Smooth muscle cell (in vitro differentiated cells): ENCODE results near the gene RAET1L. TPM values are rescaled to one million over a fixed set of nuclear protein-coding genes. Genes with fewer than 3 reads are reported as not detected.
"Not testable (repeated sequence)": the region's sequence is repeated elsewhere in the genome, so short reads cannot be mapped to it uniquely, and the experiment has no call there.

ENCODE experiments used
- DNase-seq: peaks from one replicate; lab custom pipeline; 2025; ENCODE audit not compliant: unreplicated experiment; lab: John Stamatoyannopoulos, UW
- H2AFZ ChIP-seq: fragments of 200-600 bp; sonication (generic); 2 replicates; pipeline ENCODE4 v1.6.0; 2016; ENCODE audit warnings: antibody characterized with exemption, low read depth, mild to moderate bottlenecking
- H3F3A ChIP-seq: fragments of 200-600 bp; sonication (generic); 2 replicates; pipeline ENCODE4 v1.6.0; 2017; ENCODE audit warnings: antibody characterized with exemption, low read depth
- H3K27ac ChIP-seq: fragments of 200-600 bp; sonication (generic); 2 replicates; pipeline ENCODE4 v1.5.1; 2016; ENCODE audit warnings: low read depth, mild to moderate bottlenecking
- H3K27me3 ChIP-seq: fragments of 200-600 bp; sonication (generic); 2 replicates; pipeline ENCODE4 v1.6.1; 2016; ENCODE audit warnings: low read depth, mild to moderate bottlenecking
- H3K36me3 ChIP-seq: fragments of 200-600 bp; sonication (generic); 2 replicates; pipeline ENCODE4 v1.5.1; 2016; ENCODE audit warnings: low read depth
- H3K4me1 ChIP-seq: fragments of 200-600 bp; sonication (generic); 2 replicates; pipeline ENCODE4 v1.5.1; 2016; ENCODE audit warnings: low read depth
- H3K4me2 ChIP-seq: fragments of 200-600 bp; sonication (generic); 2 replicates; pipeline ENCODE4 v1.6.0; 2016; ENCODE audit warnings: mild to moderate bottlenecking
- H3K4me3 ChIP-seq: fragments of 200-600 bp; sonication (generic); 2 replicates; pipeline ENCODE4 v1.5.1; 2016; ENCODE audit warnings: mild to moderate bottlenecking
- H3K79me2 ChIP-seq: fragments of 200-600 bp; sonication (generic); 2 replicates; pipeline ENCODE4 v1.6.0; 2016; ENCODE audit warnings: low read depth, mild to moderate bottlenecking
- H3K9ac ChIP-seq: fragments of 200-600 bp; sonication (generic); 2 replicates; pipeline ENCODE4 v1.6.0; 2016; ENCODE audit warnings: low read depth
- H3K9me3 ChIP-seq: fragments of 200-600 bp; sonication (generic); replicated peaks from 2 replicates; pipeline ENCODE4 v1.5.1; 2016; ENCODE audit warnings: low read depth
- H4K20me1 ChIP-seq: fragments of 200-600 bp; sonication (generic); 2 replicates; pipeline ENCODE4 v1.6.0; 2016; ENCODE audit warnings: low read depth
- WGBS: methylation state at CpG from one replicate; pipeline ENCODE4 v1.1.7; 2016; ENCODE audit warnings: low lambda C conversion rate; 5-methylcytosine and 5-hydroxymethylcytosine counted together
- polyA plus RNA-seq: library from polyadenylated mRNA; unstranded; fragments of >200 nt; fragmentation: Nextera tagmentation; extraction: Ambion mirVana; gene quantifications from 2 replicates; pipeline ENCODE4 v1.2.1, GENCODE V29; 2016
- total RNA-seq: library from RNA; depleted of rRNA; stranded (reverse); fragments of >200 nt; gene quantifications from 2 replicates; pipeline ENCODE4 v1.2.3, GENCODE V29; 2014
- TF ChIP-seq, protein P1 (sequence below): fragments of 200-600 bp; sonication (generic); IDR thresholded peaks from 2 replicates; pipeline ENCODE4 v1.5.1; 2017; ENCODE audit warnings: borderline replicate concordance, mild to moderate bottlenecking, antibody characterized with exemption; ENCODE audit not compliant: insufficient read depth, poor library complexity, severe bottlenecking

The RAET1L gene
- total and polyA plus RNA-seq, 2 experiments from 2014 or later: 0.23 to 3.6 TPM

DNA sequence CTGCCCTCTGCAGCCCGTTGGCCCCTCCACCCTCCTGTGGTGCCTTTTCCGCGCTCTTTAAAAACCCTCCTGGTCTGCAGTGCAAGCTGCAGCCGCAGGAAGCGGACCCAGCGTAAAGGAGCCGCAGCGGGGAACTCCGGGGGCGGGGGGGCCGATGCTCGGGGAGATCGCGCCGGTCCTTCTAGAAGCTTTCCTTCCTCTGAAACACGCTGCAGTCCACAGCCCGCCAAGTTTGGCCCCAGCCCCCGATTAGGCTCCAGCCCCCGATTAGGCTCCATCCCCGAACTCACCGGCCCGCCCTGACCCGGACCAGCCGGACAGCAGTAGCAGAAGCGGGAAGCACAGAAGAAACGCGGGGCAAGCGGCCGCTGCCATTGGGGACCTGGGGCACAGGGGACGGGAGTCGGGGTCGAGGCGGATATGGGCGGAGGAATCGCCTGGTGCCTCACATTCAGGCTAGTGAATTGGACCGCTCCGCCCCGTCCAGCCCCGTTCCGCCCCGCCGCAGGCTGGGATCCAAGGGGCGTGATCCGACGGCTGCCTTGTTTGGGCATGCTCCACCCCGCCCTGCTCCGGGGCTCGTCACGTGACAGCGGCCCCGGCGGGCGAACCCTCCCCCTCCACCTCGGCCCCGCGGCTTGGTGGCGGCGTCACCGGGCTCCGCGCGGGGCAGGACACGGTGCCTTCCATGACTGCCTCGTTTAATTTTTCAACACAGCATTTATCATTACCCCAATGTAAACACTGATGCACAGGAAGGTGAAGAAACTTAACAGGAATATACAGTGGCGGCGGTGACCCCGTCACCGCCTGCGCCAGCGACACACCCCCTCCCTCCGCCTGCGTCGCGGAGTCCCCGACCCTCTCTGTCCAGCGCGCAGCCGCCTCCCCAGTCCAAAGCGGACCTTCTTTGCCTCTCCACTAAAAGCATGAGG, 20.3 kb downstream of the RAET1L start:
- WGBS: under 1% methylated on average over 59 of the region's 79 CpGs
- no peaks in the 10 kb centered on the region for H3K36me3 ChIP-seq
- no peaks in the 10 kb centered on the region for H3F3A ChIP-seq
- peaks cover 34% of the 10 kb centered on the region for H3K27me3 ChIP-seq
- H3K27ac ChIP-seq: no peak overlapping the region
- DNase-seq: peak; percentile 77
- no peaks in the 10 kb centered on the region for H3K79me2 ChIP-seq
- H3K4me1 ChIP-seq: no peaks in the 10 kb centered on the region
- H3K9me3 ChIP-seq: no peaks in the 10 kb centered on the region
- TF ChIP-seq, protein P1, sequence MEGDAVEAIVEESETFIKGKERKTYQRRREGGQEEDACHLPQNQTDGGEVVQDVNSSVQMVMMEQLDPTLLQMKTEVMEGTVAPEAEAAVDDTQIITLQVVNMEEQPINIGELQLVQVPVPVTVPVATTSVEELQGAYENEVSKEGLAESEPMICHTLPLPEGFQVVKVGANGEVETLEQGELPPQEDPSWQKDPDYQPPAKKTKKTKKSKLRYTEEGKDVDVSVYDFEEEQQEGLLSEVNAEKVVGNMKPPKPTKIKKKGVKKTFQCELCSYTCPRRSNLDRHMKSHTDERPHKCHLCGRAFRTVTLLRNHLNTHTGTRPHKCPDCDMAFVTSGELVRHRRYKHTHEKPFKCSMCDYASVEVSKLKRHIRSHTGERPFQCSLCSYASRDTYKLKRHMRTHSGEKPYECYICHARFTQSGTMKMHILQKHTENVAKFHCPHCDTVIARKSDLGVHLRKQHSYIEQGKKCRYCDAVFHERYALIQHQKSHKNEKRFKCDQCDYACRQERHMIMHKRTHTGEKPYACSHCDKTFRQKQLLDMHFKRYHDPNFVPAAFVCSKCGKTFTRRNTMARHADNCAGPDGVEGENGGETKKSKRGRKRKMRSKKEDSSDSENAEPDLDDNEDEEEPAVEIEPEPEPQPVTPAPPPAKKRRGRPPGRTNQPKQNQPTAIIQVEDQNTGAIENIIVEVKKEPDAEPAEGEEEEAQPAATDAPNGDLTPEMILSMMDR: no peak
- H3K9ac ChIP-seq: no peak overlapping the region
- peak overlapping the region; percentile 89 for H3K4me2 ChIP-seq
- H4K20me1 ChIP-seq: no peaks in the 10 kb centered on the region
- peak overlapping the region; percentile 62 for H3K4me3 ChIP-seq
- peak overlapping the region; percentile 80 for H2AFZ ChIP-seq

DNA sequence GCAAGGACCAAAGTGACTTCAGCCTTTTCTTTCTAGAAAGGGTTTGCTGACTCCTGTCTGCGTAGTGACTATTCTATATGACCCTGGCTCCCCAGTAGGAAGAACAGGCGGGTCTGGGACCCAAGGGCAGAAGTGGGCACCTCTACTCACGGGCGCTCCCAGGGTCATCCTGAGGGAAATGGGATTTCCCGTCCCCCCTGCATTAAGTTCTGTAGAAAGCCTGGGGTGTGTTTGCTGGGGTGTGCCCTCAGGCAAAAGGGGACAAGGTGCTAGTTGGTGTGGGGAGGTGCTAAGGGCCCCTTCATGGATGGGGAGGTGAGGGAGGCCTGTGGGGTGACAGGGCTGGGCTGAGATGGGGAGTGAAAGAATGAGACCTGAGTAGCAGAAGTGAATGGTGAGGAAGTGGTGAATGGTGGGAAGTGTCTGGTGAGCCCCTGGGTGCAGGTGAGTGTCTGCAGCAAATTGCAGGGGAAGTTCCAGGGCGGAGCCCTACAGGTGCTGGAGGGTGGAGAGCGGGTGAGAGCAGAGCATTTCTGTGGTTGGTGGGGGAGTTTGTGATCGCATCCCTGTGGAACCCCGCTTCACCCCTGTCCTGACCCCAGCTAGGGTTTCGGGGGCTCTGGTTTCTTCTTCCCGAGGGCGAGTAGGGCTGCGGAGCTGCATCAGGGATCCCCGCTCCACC, 21.1 kb downstream of the RAET1L start:
- H3K36me3 ChIP-seq: no peaks in the 10 kb centered on the region
- no peaks in the 10 kb centered on the region for H3K9me3 ChIP-seq
- peak overlapping the region; percentile 89 for H3K4me2 ChIP-seq
- no peak overlapping the region for H3K27ac ChIP-seq
- H3K4me3 ChIP-seq: peak overlapping the region; percentile 62
- no peaks in the 10 kb centered on the region for H3K4me1 ChIP-seq
- H4K20me1 ChIP-seq: no peaks in the 10 kb centered on the region
- H2AFZ ChIP-seq: peak overlapping the region; percentile 80
- WGBS: 41% methylated on average over 11 of the region's 14 CpGs
- peaks cover 31% of the 10 kb centered on the region for H3K27me3 ChIP-seq
- H3K79me2 ChIP-seq: no peaks in the 10 kb centered on the region
- DNase-seq: no peak
- H3F3A ChIP-seq: no peaks in the 10 kb centered on the region
- H3K9ac ChIP-seq: no peak overlapping the region
- TF ChIP-seq, protein P1: no peak

DNA sequence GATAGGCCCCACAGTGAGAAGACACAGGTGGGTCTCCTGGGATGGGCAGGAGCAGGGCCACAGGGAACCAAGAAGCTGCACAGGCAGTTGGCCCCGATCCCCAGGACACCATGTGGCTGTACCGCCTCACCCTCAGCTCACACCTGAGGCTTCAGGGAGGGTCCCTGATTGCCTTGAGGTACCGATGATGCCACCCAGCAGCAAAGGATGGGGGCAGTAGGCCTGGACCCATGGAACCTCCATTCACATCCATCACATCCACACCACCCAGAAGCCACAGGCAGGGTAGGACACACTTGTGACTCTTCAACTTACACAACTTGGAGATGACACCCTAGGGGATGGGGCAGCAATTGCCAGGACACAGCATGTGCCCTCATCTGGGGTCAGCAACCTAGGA, 21.7 kb downstream of the RAET1L start:
- 75% methylated on average over 2 of the region's 3 CpGs for WGBS
- H3K27me3 ChIP-seq: peaks cover 29% of the 10 kb centered on the region
- H3K27ac ChIP-seq: not testable (repeated sequence)

DNA sequence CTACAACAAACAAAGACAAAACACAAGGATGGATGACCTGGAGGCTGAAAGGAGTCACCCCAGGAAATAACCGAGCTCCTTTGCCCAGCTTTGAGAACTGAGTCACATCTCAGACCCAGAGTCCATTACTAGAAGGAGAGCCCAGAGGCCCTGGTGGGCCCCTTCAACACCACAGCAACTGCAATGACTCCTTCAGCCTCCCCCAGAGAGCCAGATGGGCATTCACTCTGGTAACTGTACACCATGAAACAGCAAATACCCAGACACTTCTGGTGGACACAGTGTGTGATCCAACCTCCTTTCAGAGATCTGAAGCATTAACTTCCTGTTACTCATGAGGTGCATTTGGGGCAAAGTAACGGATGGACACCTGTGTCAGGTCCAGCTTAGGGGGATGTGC, 22.6 kb downstream of the RAET1L start:
- no peaks in the 10 kb centered on the region for H3K36me3 ChIP-seq
- H3K79me2 ChIP-seq: no peaks in the 10 kb centered on the region
- no peak overlapping the region for H3K4me3 ChIP-seq
- H3K9ac ChIP-seq: no peak overlapping the region
- H2AFZ ChIP-seq: no peak overlapping the region
- H3K9me3 ChIP-seq: no peaks in the 10 kb centered on the region
- TF ChIP-seq, protein P1: no peak
- H3K27me3 ChIP-seq: peaks cover 33% of the 10 kb centered on the region
- H3K27ac ChIP-seq: no peak overlapping the region
- no peak overlapping the region for H3K4me2 ChIP-seq
- no peaks in the 10 kb centered on the region for H4K20me1 ChIP-seq
- WGBS: 58% methylated on average over 2 of the region's 2 CpGs
- no peak for DNase-seq
- H3F3A ChIP-seq: no peaks in the 10 kb centered on the region
- H3K4me1 ChIP-seq: no peaks in the 10 kb centered on the region

More for the DNA sequence above, 21.7 kb downstream of the RAET1L start:
- H2AFZ ChIP-seq, H3K36me3 ChIP-seq, H3K9me3 ChIP-seq, DNase-seq, H3K79me2 ChIP-seq, H3K4me3 ChIP-seq, H3F3A ChIP-seq, H3K4me2 ChIP-seq, H3K4me1 ChIP-seq, H3K9ac ChIP-seq, H4K20me1 ChIP-seq: not testable (repeated sequence)
